Left kidney (tissue), 8 donors: Measurements from ENCODE around the gene METTL8. TPM values are rescaled to one million over a fixed set of nuclear protein-coding genes. Genes with fewer than 3 reads are reported as not detected.
A peak's percentile ranks its signal among the peaks of the same experiment; 100 is the strongest.

Experiments
- DNase-seq: peaks from one replicate; pipeline ENCODE4 v3.0.0-alpha.2; 2013
- long read RNA-seq, 8 donors: transcript quantifications; one replicate each; lab custom pipeline, GENCODE V29; 2026
- polyA plus RNA-seq: library from polyadenylated mRNA; unstranded; fragments of 120-200 nt; gene quantifications from one replicate; pipeline ENCODE4 v1.2.1, GENCODE V29; 2013; ENCODE audit not compliant: insufficient read length

METTL8 gene, protein sequence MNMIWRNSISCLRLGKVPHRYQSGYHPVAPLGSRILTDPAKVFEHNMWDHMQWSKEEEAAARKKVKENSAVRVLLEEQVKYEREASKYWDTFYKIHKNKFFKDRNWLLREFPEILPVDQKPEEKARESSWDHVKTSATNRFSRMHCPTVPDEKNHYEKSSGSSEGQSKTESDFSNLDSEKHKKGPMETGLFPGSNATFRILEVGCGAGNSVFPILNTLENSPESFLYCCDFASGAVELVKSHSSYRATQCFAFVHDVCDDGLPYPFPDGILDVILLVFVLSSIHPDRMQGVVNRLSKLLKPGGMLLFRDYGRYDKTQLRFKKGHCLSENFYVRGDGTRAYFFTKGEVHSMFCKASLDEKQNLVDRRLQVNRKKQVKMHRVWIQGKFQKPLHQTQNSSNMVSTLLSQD
- 21.0 TPM for polyA plus RNA-seq
- long read RNA-seq, donor 1, full-length matches to known transcripts = 3 of 3 reads
- long read RNA-seq, donor 1, partial matches to known transcripts = 0 of 3 reads
- long read RNA-seq, donor 1, other reads (novel, unspliced or antisense) = 0 of 3 reads
- long read RNA-seq, donor 2, full-length matches to known transcripts = 4 of 4 reads
- long read RNA-seq, donor 2, partial matches to known transcripts = 0 of 4 reads
- long read RNA-seq, donor 2, other reads (novel, unspliced or antisense) = 0 of 4 reads
- long read RNA-seq, donor 3, partial matches to known transcripts = 0 of 1 reads
- long read RNA-seq, donor 3, other reads (novel, unspliced or antisense) = 0 of 1 reads
- long read RNA-seq, donor 4 = 0 reads
- long read RNA-seq, donor 5, partial matches to known transcripts = 0 of 4 reads
- long read RNA-seq, donor 5, other reads (novel, unspliced or antisense) = 0 of 4 reads
- long read RNA-seq, donor 6, partial matches to known transcripts = 0 of 3 reads
- long read RNA-seq, donor 6, other reads (novel, unspliced or antisense) = 0 of 3 reads
- long read RNA-seq, donor 7, partial matches to known transcripts = 0 of 1 reads
- long read RNA-seq, donor 7, other reads (novel, unspliced or antisense) = 0 of 1 reads
- long read RNA-seq, donor 8, partial matches to known transcripts = 0 of 2 reads
- long read RNA-seq, donor 8, other reads (novel, unspliced or antisense) = 0 of 2 reads

- no peak for DNase-seq
Measured at GRCh38 chr2:171433763-171434012, at the start of gene METTL8. Gene METTL8 (minus strand): TSS chr2:171433990. CDS start chr2:171392185, 41,805 bp downstream.

GRCh38 chr2:171482877-171483276, 49.1 kb upstream of the METTL8 start:
- peak; percentile 30 for DNase-seq

- no peak for DNase-seq
Measured at GRCh38 chr2:171482308-171482707, 48.5 kb upstream of the METTL8 start.

DNA sequence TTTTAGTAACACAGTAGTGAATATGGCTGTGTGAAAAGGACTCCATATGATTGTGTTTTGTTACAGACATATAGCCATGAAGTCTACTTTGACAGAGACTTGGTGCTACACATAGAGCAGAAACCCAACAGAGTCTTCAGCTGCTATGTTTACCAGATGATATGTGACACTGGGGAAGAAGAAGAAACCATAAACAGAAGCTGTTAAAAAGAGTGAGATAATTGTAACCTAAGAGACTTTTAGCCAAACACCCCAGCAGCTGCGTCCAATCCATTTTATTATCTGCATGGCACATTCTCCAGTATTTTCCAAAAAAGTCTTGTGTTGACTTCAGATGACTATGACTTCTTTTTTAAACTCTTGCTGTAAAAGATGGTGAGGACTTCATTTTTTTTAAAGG, 47.1 kb upstream of the METTL8 start:
- DNase-seq = peak; percentile 70

DNA sequence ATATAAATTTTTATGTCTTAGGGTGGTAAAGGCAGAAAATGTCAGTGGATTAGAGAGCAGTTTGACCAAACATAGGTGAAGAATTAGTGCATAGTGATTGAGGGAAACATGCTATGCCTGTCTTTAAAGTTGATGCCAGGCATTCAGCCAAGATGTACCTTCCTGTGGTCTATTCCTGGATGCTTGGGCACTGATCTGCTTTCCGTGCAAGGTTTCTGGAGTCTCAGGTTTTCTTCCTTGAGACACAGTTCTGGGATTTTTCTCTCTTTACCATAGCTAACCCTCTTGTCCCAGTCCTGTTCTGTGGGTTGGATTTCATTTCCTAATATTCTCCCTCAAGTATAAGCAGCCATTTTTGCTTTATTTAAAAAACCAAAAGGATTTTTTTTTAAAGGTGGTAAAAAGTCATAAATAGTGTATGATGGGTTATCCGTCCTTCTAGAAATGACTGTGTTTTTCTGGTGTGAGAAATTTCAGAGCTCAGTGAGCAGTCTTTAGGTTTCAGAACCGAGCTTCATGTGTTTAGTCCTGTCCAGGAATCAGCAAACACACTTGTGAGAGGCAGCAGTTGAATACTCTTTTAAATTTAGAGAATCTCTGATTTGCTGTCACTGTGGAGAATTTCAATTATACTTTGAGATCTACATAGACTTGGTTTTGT, 45.5 kb upstream of the METTL8 start:
- DNase-seq = no peak

GRCh38 chr2:171478345-171478744, 44.6 kb upstream of the METTL8 start:
- no peak for DNase-seq

DNA sequence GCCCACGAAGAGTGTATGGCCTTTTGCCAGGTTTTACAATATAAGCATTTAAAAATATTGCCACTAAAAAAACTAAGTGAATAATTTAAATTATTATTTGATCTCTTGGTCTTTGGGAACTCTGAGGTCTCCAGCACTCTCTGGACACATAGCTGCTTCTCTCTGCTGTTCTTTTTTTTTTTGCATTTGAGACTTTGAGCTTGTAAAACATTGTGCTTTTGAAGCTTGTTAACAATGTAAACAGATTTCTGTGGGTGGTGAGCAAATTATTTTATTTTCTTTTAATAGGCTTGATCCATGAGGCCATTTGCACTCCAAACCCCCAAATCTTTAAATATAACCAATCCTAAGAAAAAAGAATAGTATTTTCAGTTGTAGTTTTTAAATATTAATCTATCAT, 42.2 kb upstream of the METTL8 start:
- no peak for DNase-seq

- DNase-seq = no peak
Measured at GRCh38 chr2:171470129-171470528, 36.3 kb upstream of the METTL8 start.

DNA sequence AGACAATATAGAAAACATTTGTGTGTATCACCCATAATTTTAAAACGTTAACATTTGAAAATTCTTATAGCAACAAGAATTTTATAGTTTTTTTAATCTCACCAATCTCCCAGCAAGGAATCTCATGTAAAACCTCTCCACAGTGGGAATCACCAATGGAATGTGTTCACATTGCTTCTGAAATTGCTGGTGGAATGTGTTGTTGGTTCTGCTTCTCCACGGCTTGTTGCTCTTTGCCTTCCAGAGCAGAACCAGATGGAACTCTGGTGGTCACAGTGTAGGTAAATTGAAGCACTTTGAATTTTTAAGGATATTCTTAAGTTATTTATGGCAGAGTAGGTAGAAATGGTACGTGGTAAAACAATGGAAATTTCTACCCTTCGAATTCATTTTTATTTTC, 35.4 kb upstream of the METTL8 start:
- DNase-seq = no peak

DNA sequence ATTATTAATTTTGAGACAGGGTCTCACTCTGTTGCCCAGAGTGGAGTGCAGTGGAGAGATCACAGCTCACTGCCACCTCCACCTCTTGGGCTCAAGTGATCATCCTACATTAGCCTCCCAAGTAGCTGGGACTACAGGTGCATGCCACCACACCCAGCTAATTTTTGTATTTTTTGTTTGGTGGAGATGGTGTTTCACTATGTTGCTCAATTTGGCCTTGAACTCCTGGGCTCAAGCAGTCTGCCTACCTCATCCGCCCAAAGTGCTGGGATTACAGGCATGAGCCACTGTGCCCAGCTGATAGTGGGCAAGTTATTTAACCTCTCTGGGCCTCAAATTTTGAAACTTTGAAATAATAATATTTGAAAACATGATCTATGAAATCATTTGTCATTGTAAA, 26.7 kb upstream of the METTL8 start:
- DNase-seq = no peak

DNA sequence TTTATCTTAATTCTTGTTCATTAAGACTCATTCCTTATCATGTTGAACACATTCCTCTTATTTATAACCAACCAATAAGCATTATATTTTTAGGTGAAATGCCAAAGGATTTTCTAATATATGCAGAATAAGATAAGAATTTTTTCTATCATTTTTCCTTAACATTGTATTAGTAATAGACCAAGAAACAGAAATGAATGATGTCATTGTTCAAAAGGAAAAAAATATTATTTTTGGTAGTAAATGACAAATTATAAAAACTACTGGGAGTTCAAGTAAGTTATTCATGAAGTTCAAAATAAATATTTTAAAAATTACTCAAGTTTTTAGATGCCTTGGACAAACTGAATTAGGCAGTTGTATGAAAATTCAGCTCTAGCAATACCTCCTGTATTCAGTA, 25.7 kb upstream of the METTL8 start:
- DNase-seq = no peak

- DNase-seq = no peak
Measured at GRCh38 chr2:171452773-171453172, 19.0 kb upstream of the METTL8 start.

DNA sequence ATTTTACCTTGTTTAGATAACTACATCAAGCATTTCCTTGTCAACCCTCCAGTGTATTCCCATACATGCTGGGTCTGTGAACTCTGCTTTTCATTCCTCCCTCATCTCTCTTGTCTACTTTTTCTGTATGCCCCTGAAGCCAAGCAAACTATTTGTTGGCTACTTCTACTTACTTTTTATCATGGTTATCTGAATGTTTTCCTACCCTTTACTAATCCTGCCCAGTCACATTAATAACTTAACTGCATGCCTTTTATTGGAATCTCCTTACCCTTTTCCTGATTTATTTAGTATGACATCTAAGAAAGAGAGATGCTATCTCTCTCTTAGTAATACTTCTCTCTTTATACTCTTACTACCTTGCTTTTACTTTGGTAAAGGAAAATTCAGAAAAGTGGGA, 17.3 kb upstream of the METTL8 start:
- no peak for DNase-seq

GRCh38 chr2:171447675-171448074, 13.9 kb upstream of the METTL8 start:
- no peak for DNase-seq

DNA sequence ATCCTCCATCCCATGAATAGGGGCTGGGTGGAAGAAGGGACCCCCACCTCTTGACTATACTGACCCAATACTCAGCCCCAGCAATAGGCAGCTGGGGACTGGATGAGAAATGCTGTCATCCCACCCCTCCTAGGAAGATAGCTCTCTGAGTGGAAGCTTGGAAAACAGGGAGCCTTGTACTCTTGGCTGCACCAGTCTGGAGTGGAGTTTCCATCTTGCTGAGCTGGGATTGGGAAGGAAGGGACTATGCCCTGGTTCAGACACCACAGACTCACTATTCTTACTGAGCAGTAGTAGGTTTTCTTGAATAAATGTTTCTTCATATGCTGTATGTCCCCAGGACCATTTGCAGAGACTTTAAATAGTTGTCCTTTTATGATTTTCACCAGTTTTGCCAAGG, 7.7 kb upstream of the METTL8 start:
- DNase-seq = no peak

- DNase-seq = no peak
Measured at GRCh38 chr2:171436307-171436706, 2.5 kb upstream of the METTL8 start.

DNA sequence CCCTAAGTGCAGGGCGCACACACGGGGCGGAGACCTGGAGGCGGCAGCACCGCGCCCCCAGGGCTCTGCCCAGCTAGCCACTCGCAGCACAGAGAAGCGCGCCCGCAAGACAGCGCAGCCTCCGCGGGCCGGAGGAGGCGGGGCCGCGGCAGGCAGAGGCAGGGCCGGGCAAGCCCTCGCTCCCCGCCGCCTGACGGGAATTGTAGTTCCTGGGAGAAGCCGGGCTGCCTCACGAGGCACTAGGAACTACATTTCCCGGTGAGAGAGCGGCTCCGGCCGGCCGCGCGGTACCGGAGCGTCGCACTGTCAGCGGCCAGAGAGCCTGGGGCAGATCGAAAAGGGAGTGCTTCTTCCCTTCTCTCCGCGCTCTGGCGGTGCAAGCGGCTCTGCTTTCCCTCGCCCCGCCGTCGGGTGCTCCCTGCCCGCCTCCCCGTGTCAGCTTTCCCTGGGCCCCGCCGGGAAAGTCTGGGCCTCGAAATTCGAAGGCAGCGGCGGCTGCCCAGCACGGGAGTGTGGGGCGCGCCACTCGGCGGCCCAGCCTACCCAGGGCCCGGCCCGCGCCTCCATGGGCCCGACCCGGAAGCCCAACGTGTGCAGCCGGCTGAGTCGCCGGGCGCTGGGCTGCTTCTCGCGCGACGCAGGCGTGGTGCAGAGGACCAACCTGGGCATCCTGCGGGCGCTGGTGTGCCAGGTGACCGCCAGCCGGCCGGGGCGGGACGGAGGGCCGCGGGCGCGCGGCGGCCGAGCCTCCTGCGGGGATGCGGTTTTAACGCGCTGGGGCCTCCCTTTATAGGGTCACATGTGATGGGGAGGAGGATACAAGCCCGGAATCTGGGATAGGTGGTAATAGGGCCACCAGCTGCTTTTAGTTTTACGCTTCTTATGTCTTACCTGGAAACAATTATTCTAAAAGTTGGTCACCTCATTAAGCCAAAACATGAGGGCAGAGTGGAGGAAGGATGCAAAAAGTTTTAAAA, 511 bp upstream of the METTL8 start, which contains the start of gene DCAF17:
Gene DCAF17, plus strand, starts transcription at position 214 of the 977 bp plus-strand sequence. Its CDS starts 352 bp downstream, at position 566.
- peak; percentile 95 for DNase-seq

DNA sequence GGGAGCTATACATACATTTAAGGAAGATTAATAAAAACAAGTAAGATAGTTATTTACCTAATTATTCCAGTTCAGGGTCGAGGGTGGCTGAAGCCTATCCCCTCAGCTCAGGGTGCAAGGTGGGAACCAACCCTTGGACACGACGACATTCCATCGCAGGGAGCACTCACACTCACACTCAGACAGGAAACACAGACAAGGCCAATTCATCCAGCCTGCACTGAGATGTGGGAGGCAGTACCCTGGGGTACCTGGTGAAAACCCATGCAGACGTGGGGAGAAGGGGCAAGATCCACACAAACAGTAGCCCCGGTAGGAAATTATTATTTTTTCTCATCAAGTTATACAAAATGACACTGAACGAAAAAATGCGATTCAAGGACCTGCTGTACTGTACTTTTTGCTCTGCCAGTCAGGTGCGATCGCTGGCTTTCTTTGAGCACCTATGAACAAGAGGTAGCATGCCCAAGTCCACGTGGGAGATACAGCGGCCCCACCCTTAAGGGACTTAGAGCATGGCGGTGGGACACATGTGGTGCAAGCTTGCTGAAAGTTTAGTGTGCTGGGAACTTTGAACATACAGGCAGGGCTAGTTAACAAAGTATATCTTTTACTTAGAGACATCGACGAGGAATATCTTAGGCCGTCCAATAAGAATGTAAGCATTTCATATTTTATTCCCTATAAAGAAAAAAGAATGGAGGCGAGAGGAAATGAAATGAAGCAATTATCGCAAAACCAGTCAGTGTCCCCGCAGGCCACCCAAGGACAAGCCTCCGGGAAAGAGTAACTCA, 624 bp downstream of the METTL8 start:
- peak; percentile 19 for DNase-seq

- DNase-seq = no peak
Measured at GRCh38 chr2:171432206-171432968, 1.4 kb downstream of the METTL8 start.
